RKO (cell line): ENCODE data around the gene UPF2.
"Not testable (repeated sequence)": the region's sequence is repeated elsewhere in the genome, so short reads cannot be mapped to it uniquely, and the experiment has no call there.

Experiments used
- DNase-seq: peaks from one replicate; pipeline ENCODE4 v3.0.0-alpha.2; 2016; ENCODE audit warnings: low spot score

UPF2 gene, protein sequence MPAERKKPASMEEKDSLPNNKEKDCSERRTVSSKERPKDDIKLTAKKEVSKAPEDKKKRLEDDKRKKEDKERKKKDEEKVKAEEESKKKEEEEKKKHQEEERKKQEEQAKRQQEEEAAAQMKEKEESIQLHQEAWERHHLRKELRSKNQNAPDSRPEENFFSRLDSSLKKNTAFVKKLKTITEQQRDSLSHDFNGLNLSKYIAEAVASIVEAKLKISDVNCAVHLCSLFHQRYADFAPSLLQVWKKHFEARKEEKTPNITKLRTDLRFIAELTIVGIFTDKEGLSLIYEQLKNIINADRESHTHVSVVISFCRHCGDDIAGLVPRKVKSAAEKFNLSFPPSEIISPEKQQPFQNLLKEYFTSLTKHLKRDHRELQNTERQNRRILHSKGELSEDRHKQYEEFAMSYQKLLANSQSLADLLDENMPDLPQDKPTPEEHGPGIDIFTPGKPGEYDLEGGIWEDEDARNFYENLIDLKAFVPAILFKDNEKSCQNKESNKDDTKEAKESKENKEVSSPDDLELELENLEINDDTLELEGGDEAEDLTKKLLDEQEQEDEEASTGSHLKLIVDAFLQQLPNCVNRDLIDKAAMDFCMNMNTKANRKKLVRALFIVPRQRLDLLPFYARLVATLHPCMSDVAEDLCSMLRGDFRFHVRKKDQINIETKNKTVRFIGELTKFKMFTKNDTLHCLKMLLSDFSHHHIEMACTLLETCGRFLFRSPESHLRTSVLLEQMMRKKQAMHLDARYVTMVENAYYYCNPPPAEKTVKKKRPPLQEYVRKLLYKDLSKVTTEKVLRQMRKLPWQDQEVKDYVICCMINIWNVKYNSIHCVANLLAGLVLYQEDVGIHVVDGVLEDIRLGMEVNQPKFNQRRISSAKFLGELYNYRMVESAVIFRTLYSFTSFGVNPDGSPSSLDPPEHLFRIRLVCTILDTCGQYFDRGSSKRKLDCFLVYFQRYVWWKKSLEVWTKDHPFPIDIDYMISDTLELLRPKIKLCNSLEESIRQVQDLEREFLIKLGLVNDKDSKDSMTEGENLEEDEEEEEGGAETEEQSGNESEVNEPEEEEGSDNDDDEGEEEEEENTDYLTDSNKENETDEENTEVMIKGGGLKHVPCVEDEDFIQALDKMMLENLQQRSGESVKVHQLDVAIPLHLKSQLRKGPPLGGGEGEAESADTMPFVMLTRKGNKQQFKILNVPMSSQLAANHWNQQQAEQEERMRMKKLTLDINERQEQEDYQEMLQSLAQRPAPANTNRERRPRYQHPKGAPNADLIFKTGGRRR

DNA sequence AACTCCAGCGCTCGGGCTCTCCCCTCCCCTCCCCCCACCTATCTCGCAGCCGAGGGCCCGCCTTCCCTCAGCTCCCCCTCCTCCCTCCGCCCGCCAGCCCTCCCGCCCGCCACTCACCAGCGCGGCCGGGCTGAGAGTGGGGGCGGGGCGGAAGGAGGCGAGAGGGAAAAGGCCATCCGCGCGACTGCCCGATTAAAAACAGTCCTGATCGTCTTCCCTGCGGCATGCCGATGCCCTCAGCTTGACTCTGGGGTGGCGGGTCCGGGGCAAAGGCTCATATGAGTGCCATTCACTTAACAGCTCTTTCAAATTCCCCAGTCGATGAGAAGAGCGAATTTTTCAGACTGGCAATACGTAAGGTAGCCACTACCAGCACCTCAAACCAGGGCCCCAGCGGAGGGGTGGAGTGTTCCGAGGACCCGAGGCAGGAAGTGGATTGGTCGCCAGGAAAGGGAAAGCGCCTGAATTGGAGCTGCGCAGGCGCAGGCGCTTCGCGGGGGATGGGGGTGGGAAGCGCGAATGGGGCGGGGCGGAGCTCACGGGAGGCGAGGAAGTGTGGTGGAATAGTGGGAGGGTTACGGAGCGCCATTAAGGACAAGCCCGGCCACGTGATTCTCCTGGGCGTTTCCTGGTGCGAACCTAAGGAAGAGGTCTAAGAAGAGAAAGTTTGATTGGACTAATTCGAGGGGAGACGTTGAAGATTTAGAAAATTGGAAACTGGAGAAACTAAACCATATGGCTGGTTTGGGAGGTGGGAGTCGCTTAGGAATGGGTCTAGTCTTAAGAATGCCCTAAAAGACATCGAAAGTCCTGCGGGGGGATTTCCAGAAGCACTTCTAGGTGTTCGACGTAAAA, at the start of gene UPF2:
UPF2 (minus strand) TSS at position 13 of the 855 bp plus-strand sequence. CDS start 7,386 bp downstream, outside the sequence.
- peak; percentile 99 for DNase-seq

DNA sequence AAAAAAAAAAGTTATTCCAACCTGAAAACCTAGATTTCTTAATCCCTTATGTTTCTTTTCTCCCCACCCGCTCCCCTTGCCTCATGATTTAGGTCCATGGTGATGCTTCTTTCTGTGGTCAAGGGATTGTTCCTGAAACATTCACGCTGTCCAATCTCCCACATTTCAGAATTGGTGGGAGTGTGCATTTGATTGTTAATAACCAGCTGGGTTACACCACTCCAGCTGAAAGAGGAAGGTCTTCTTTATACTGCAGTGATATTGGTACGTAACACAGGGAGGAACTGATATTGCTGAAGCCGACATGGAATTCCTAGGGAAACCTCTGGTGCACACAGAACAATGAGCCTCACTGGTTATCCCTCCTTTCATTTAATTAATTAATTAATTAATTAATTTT, 48.8 kb upstream of the UPF2 start:
- no peak for DNase-seq

DNA sequence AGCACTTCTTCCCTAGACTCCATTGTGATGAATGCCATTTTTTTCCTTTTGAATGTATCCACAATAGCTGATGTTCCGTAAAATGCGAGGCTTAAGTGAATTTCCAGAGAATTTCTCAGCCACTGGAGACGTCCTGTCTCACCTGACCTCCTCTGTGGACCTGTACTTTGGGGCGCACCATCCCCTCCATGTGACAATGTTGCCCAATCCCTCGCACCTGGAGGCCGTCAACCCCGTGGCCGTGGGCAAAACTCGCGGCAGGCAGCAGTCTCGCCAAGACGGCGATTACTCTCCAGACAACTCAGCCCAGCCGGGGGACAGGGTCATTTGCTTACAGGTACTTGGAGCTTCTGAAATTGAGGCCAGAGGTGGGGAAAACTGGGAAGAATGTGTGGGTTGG, 46.3 kb upstream of the UPF2 start:
- DNase-seq, result no peak

DNA sequence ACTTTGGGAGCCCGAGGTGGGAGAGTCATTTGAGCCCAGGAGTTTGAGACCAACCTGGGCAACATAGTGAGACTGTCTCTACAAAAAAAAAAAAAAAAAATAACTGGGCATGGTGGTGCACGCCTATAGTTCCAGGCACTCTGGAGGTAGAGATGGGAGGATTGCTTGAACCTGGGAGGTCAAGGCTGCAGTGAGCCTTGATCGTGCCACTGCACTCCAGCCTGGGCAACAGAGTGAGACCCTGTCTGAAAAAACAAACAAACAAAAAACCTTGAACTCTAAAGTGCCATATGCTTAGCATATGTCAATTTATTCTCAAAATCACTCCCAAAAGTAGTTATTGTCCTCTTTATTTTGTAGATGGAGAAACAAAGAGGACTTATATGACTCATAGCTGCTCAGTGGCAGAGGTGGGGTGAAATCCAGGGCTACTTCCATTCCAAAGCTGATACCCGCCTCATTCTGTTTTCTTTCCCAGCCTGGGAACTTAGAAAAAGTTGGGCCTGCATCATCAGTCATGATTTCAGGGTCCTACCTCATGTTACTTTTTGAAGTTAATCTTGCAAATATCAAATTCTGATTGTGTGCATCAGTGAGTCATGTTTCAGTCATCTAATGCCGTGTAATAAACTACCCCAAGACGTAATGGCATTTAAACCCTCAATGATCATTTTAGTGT, 39.4 kb upstream of the UPF2 start:
- DNase-seq, result peak; percentile 37

DNA sequence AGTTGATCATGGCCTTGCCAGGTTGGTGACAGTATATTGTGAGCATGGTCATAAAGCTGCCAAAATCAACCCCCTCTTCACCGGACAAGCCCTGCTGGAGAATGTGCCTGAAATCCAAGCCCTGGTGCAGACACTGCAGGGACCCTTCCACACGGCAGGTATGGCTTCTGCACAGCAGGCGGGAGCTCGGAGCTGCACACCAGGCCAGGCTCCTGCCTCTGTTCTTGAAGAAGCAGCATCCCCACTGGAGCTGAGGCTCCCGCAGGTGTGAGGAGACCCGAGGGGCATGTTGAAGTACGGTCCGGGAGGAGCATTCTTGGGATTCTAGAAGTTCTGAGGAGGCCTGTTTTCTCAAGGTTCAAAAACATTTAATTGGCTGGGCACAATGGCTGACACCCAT, 38.9 kb upstream of the UPF2 start:
- DNase-seq, result no peak

DNA sequence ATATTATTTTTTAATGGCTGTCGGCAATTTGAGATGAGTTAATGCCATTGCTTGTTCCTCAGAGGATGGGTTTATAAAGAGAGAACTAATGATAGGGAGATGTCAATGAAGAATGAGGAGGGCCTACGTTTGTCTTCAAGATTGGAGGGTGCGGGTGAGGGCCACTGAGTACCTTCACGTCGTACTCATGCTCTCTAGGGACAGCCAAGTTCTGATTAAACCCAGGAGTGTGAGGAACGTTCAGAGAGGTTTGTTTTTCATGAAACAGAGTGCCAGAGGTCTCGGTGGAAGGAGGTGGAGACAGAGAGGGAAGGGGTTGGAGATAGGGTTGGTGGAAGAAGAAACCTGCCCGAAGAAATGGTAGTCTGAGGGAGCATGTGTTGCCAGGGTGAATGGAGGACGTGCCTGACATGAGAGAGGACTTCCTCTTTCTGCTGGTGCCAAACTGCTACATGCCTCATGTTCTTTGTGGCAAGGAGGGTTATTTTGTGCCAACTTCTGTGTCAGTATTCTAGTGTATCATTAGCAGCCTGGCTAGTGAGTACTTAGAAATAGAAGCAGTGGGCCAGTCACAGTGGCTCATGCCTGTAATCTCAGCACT, 35.1 kb upstream of the UPF2 start:
- DNase-seq, result no peak

DNA sequence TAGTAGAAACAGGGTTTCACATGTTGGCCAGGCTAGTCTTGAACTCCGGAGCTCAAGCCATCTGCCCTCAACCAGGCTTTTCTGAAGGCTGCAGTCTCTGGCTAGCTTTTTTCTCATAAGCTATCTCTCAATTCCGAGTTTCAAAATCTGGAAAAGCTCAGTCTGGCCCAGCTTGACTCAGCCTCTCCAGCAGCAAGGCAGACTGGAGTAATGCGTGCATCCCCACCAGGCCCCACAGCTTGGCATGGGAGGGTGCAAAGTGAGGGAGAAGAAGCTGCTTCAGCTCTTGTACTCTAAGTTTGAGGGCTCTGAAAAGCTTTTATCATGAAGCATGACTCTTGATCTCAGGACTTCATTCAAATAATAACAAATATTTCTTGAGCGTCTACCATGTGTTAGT, 30.9 kb upstream of the UPF2 start:
- DNase-seq, result no peak

DNA sequence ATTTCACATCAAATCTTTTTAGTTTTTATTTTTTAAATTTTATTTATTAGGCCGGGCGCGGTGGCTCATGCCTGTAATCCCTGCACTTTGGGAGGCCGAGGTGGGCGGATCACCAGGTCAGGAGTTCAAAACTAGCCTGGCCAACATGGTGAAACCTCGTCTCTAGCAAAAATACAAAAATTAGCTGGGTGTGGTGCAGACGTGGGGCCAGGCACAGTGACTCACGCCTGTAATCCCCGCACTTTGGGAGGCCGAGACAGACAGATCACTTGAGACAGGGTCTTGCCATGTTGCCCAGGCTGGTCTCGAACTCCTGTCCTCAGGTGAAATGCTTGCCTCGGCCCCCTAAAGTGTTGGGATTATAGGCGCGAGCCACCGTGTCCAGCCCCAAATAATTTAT, 28.8 kb upstream of the UPF2 start:
- not testable (repeated sequence) for DNase-seq

DNA sequence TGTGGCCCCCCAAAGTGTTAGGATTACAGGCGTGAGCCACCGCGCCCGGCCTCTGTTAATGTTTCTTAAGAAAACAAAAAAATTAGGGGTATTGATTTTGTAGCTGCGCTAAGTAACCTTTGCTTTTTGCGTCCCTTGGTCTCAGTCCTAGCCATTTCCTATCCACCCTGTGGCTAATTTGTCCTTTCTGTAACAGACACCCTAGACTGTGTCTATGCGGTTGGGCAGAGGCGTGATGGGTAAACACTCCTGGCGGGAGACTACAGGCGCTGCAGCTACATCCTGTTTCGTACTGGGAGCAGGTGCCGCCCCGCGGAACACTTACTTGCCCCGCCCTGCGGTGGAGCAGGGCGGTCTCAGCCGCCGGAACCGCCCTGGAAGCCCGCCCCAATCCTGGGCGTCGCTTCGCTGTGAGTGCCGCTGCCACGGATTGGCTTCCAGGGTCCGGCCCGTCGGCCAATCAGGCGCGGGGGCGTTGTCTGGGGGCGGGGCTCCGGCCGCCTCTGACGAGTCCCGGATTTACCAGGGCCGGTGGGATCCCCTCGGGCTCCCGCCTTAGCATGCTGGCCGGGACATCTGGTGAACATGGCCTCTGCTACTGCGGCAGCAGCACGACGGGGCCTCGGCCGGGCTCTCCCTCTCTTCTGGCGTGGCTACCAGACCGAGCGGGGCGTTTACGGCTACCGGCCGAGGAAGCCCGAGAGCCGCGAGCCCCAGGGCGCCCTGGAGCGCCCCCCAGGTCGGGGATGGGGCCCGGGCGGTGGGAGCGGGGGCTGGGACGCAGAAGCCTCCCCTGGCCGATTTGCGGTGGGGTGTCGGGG, 26.1 kb upstream of the UPF2 start, which contains the start of gene DHTKD1:
DHTKD1 (plus strand) TSS at position 506 of the 821 bp plus-strand sequence; CDS start at position 586, 80 bp downstream.
- peak; percentile 100 for DNase-seq

DNA sequence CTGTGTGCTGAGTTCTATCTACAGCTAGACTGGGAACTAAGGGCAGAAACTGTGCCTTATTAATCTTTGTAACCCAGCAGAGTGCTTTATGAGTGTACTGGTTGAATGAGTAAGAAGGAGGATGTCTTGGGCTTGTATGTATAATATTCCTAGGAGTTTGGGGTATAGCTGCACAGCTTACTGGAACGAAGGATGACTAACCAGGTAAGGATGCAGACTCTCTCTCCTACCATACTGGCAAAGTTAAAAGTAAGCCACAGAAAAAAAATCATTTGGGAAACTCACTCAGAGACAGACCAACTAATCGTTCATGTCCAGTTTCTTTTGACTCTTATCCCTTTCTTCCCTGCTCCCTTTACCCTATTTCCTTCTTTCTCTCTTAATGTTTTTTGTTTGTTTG, 24.7 kb upstream of the UPF2 start:
- peak; percentile 83 for DNase-seq

DNA sequence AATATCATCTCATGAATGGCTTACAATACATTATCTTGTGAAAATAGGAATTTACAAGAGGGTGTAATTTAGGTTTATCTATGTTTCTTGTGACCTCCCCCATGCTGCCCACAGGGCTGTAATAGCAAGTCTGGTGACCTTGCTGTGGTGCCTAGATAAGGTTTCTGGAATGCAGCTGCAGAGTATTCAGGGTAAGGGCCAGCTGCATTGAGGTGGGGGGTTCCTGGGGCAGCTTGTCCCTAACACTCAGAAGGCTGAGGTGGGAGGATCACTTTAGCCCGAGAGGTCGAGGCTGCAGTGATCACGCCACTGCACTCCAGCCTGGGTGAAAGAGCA, 20.8 kb upstream of the UPF2 start:
- no peak for DNase-seq

DNA sequence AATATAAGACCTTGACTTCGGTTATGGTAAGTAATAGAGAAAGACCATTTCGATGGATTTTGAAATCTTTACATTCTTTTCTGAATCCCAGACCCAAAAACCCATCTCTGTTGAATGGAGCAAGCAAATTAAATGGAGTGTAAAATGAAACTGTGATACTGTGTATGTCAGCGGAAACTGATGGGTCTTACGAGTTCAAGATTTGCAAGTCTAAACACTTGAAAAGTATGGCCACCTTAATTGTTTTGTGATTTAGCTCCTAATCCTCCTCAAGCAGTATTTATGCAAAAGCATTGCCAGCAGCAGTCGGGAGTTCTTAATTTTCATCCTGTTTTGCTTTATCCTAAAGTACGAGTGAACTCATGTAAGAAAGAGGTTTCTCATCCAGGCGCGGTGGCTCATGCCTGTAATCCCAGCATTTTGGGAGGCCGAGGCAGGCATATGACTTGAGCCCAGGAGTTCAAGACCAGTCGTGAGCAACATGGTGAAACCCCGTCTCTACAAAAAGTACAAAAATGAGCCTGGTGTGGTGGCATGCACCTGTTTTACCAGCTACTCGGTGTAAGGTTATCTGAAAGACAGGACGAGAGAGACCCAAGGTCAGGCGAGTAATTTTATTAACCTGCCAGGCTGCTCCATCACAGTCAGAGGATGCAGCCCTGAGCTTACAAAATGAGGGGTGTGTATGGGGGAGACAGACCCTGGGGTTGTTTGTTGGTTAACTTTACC, 20.3 kb upstream of the UPF2 start:
- DNase-seq, result no peak

DNA sequence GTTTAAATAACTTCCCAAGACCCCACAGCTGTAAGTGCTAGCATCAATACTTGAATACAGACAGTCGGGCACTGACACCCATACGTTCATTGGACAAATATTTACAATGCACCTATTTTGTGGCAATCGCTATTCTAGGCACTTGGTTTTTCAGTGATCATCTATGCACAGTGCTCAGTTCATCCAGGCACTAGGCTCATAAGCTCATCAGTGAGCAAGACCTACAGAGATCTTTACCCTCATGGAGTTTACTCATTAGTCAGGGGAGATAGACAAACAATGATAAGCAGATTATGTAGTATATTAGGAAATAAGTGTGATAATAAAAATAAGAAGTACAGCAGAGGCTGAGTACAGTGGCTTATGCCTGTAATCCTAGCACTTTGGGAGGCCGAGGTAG, 18.5 kb upstream of the UPF2 start:
- no peak for DNase-seq

DNA sequence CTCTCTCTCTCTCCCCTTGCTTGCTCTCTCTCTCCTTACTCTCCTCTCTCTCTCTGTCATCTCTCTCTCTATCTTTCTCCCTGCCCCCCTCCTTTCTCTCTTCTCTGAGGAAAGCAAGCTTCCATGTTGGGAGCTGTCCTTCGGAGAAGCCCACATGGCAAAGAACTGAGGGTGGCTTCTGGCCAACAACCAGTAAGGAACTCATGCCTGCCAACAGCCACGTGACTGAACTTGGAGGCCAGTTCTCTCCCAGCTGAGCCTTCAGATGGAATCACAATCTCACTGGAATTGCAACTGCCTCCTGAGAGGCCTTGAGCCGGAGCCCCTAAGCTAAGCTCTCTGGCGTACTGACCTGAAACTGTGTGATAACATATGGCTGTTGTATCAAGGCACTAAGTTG, 14.1 kb upstream of the UPF2 start:
- no peak for DNase-seq

DNA sequence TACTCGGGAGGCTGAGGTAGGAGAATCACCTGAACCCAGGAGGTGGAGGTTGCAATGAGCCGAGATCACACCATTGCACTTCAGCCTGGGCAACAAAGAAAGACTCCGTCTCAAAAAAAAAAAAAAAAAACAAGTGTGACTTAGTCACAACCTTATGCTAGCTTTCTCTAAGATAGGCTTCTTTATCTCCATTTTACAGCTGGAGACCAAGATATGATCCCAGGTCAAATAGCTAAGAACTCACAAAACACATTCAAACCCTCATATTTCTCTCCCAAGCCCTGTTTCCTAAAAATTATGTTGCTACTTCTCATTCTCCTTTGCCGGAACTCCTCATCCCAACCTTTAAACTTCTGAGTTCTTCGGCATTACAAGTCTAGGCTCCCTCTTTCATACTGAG, 13.1 kb upstream of the UPF2 start:
- DNase-seq, result no peak

DNA sequence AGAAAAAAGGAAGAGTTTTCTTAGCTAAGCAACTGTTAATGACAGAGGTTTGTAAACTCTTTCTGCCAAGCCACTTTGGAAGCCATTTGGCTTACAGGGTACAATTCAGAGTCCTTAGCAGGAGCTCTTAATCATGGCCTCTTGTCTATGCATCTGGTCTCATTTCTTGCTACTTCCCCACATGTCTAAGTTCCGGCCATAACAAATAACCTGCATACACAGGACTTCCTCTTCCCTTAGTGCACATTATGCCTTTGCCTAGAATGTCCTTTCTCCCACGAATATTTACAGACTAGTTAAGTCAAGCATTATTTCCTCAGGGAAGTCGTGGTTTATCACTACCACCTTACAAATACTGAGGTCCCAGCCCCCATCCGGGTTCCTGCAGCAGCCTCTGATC, 8.6 kb upstream of the UPF2 start:
- no peak for DNase-seq

DNA sequence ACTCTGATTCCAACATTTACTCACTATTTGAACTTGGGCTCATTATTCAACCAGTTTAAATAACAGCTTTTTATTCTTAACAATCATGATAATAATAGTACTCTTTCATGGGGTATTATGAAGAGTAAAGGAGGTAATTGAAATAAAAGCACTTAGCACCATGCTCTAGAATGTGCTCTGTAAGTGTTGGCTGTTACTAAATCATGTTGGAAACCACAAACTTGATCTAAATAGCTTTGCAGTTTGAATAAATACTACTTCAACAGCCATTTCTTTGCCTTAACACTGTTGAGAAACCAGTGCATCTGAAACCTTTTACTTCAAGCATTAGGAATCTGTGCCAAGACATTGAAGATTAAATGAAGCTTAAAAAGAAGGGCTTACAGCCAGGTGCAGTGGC, 7.9 kb upstream of the UPF2 start:
- DNase-seq, result no peak

DNA sequence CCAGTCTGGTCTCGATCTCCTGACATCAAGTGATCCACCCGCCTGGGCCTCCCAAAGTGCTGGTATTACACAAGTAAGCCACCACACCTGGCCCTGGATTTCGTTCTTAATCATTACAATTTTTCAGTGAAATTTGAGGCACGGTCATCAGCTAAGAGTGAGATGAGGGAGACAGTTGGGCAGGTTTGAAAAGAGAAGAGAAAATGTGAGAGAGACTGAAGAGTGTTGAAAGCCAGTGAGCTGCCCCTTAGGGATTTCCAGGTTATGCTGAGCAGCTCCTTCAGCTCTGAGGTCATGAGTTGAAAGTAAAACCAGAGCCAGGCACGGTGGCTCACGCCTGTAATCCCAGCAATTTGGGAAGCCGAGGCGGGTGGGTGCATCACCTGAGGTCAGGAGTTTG, 5.9 kb upstream of the UPF2 start:
- DNase-seq, result no peak

DNA sequence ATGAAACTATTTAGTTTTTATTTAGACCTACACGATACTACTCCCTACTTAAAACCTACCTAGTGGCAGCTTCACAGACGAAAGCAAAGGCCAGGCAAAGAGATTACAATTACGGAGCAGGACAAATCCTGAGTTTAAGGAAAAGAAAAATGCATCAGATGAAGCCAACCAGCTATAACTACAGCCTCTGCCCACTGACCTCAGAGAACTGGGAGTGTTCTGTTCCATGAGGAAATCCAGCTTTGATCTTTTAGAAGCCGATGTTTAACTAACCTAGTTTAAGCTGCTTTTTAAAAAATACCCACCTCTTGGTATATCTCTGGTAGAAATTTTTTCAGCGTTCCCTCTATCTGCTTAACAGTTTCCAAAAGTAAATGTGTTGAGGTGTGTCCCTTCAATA, 3.0 kb upstream of the UPF2 start:
- DNase-seq, result no peak
